SK-N-MC (cell line): ENCODE results near the gene SLC25A24.

Experiments used
- EZH2 ChIP-seq: fragments of 200-600 bp; sonication (generic); IDR thresholded peaks from one replicate; pipeline ENCODE4 v1.6.1; 2017; ENCODE audit warnings: antibody characterized with exemption
- POLR2AphosphoS5 ChIP-seq: IDR thresholded peaks from 2 replicates; pipeline ENCODE4 v1.6.1; 2012; ENCODE audit warnings: mild to moderate bottlenecking, low read depth, low read length, borderline replicate concordance

DNA sequence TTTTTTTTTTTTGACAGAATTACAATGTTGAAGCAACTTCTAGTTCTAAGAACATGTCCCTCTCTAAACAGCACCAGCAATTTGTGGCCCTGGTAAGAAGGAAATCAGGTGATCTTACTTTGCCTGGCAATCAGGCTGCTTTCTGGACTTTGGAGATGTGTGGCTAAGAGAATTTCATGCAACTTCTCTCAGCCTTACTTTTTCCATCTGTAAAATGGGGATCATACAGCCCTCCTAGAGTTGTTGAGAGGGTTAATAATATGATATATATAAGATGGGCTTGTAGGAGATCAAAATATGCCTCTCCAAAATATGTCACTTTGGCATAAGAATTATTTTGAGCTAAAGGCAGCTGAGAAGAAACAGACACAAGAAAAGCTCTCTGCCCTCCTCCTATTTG lies 92.0 kb downstream of the SLC25A24 start:
- TF ChIP-seq EZH2 (no peak), POLR2AphosphoS5 (no peak)
